VCaP (cell line): ENCODE results near the gene RGS14.

Source experiments
- H3K27ac ChIP-seq: fragments of 450-650 bp; 2 replicates; pipeline ENCODE4 v1.5.1; 2017
- TF ChIP-seq, protein P1 (sequence below): fragments of 450-650 bp; conservative IDR thresholded peaks from 2 replicates; pipeline ENCODE4 v1.5.1; 2017; ENCODE audit warnings: mild to moderate bottlenecking, moderate library complexity

Gene RGS14

DNA sequence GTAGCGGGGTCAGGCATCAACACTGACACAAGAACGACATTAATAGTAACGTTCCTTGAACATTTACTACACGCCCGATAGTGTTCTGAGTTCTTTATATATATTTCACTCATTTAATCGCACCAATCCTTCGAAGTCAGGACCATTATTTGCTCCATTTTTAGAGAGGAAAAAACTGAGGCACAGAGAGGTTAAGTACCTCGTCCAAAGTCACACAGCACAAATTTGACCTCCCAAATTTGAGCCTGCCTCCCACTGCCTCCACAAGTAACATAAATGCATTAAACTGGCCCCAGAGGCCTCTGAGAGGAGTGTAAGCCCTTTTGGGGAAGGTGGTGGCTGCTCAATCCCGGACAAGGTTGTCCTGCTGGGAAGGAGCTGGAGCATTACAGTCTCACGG is 5.8 kb downstream of the RGS14 start:
- TF ChIP-seq, protein P1, sequence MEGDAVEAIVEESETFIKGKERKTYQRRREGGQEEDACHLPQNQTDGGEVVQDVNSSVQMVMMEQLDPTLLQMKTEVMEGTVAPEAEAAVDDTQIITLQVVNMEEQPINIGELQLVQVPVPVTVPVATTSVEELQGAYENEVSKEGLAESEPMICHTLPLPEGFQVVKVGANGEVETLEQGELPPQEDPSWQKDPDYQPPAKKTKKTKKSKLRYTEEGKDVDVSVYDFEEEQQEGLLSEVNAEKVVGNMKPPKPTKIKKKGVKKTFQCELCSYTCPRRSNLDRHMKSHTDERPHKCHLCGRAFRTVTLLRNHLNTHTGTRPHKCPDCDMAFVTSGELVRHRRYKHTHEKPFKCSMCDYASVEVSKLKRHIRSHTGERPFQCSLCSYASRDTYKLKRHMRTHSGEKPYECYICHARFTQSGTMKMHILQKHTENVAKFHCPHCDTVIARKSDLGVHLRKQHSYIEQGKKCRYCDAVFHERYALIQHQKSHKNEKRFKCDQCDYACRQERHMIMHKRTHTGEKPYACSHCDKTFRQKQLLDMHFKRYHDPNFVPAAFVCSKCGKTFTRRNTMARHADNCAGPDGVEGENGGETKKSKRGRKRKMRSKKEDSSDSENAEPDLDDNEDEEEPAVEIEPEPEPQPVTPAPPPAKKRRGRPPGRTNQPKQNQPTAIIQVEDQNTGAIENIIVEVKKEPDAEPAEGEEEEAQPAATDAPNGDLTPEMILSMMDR: no peak
- peak overlapping the region; percentile 81 for H3K27ac ChIP-seq

DNA sequence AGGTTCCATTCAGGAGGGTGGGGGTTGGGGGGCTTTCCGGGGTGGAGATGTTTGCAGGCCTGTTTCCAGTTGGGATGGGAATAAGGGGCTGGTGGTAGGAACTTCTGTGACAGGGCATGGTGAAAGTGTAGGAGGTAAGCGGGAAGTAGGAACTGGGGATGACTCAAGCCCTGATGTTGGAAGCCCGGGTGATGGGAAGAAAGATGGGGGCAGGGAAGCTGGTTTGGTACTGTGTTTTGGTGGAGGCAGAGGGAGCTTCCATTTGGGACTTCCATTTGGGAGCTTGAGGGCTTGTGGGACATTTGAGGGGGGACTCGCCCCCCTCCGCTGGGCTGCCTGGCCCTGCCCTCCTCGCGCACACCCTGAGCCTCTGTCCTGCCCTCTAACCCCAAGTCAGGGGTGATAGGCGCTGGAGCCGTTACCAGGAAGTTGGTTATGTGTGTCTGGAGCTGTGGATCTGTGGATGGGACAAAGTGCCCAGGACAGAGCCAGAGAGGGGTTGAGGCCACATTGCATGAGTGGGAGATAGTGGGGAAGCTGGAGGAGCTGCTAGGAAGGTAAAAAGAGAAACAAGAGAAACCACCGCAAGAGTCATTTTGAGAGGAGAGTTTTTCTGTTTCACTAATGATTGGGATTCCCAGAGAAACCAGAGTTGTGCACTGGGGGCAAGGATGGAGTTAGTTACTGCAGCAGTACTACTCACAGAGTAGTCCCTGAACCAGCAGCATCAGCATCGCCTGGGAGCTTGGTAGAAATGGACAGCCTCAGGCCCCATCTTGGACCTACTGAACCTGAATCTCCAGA is 6.6 kb downstream of the RGS14 start:
- peak overlapping the region; percentile 98; the same call in 1 of the 2 replicates for H3K27ac ChIP-seq

DNA sequence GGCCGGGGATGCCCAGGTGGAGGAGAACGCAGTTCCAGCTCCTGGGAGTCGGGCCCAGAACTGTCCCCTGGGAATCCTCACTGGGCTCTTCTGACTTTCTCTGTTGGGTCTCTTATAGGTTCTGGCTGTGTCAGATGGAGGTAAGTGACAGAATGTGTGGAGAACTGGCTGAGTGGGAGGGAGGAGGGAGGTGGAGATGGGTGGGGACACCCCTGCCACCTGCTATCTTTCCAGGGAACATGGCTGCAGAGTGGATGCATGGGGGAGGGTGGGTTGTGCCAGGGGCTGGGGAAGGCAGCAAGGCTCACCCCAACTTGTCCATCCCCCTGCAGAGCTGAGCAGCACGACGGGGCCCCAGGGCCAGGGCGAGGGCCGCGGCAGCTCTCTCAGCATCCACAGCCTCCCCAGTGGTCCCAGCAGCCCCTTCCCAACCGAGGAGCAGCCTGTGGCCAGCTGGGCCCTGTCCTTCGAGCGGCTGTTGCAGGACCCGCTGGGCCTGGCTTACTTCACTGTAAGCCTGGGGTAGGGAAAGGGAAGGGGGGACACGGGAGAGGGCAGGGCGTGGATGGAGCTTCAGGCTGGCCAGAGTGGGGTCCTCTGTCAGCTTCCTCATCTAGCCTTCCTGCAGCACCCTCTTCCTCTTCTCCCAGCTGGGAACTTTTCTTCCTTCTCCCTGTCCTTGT is 8.3 kb downstream of the RGS14 start:
- H3K27ac ChIP-seq: peak overlapping the region; percentile 98
- TF ChIP-seq, protein P1: no peak

More for the DNA sequence above, 6.6 kb downstream of the RGS14 start:
- TF ChIP-seq, protein P1: no peak

- TF ChIP-seq, protein P1: no peak
- H3K27ac ChIP-seq: peak overlapping the region; percentile 98
Observed at GRCh38 chr5:177366528-177367322, 9.0 kb downstream of the RGS14 start.

DNA sequence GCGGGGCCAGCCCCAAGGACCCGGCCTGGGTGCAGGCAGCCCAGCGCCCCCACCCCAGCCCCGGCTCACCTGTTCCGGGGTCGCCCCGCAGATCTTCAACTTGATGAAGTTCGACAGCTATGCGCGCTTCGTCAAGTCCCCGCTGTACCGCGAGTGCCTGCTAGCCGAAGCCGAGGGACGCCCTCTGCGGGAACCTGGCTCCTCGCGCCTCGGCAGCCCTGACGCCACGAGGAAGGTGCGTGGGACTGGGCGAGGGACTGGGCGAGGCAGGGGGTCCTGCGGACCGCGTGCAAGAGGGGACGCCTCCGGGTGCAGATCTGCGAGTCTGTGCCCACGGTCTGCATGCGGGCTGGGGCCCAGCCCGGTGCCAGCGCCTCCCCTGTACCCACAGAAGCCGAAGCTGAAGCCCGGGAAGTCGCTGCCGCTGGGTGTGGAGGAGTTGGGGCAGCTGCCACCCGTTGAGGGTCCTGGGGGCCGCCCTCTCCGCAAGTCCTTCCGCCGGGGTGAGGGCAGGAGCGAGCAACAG is 9.7 kb downstream of the RGS14 start:
- TF ChIP-seq, protein P1: no peak
- H3K27ac ChIP-seq: peak overlapping the region; percentile 98

DNA sequence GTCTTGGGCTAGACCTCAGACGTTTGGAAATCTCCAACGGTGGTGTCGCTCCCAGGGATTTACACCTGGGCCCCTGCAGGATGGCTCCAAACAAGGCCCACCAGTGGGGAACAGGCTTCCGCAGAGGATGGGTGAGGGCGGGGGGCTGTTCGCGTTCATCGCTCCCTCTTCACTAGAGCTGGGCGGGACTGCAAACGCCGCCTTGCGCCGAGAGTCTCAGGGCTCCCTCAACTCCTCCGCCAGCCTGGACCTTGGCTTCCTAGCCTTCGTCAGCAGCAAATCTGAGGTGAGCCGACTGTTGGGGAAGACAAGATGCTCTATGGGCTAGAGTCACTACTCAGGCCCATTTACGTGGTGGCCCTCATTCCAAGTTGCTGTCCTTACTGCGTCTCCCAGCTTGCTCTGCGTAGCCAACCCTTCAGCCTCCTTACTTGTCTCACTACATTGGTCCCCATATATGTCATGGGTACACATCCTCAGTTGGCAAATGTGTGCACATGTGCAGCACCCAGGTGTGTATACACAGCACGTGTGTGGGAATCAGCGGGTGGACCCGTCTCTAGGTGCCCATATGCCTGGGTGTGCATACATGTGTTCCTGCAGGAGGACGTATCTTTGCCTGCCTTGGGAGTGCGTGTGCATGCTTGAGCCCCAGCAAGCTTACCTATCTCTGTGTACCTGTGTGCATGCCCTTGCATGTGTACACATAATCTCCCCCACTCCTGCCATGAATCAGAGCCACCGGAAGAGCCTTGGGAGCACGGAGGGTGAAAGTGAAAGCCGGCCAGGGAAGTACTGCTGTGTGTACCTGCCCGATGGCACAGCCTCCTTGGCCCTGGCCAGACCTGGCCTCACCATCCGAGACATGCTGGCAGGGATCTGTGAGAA is 10.5 kb downstream of the RGS14 start:
- TF ChIP-seq, protein P1: no peak
- H3K27ac ChIP-seq: peak overlapping the region; percentile 98
